Measurements from ENCODE around the gene FAM107B. TPM values are rescaled to one million over a fixed set of nuclear protein-coding genes. Genes with fewer than 3 reads are reported as not detected.

The FAM107B gene
- polyA plus RNA-seq, 1 donor = 105 TPM

- DNase-seq = no peak
Observed at GRCh38 chr10:14581553-14582321, 193.0 kb downstream of the FAM107B start.

GRCh38 chr10:14580671-14581332 lies 193.9 kb downstream of the FAM107B start:
- no peak for DNase-seq

- DNase-seq = no peak
Observed at GRCh38 chr10:14579405-14579804, 195.3 kb downstream of the FAM107B start.

GRCh38 chr10:14578060-14578952 lies 196.4 kb downstream of the FAM107B start:
- no peak for DNase-seq

- no peak for DNase-seq
Observed at GRCh38 chr10:14574885-14575284, 199.8 kb downstream of the FAM107B start.

- DNase-seq = no peak
Observed at GRCh38 chr10:14574291-14574690, 200.4 kb downstream of the FAM107B start.

- no peak for DNase-seq
Observed at GRCh38 chr10:14573666-14574261, 200.9 kb downstream of the FAM107B start.

GRCh38 chr10:14572811-14573210 lies 201.9 kb downstream of the FAM107B start:
- no peak for DNase-seq

- no peak for DNase-seq
Observed at GRCh38 chr10:14571866-14572507, 202.7 kb downstream of the FAM107B start.

- DNase-seq = no peak
Observed at GRCh38 chr10:14570800-14571199, 203.9 kb downstream of the FAM107B start.

GRCh38 chr10:14569274-14570060 lies 205.2 kb downstream of the FAM107B start:
- DNase-seq = no peak

- no peak for DNase-seq
Observed at GRCh38 chr10:14567421-14567820, 207.3 kb downstream of the FAM107B start.

GRCh38 chr10:14566498-14566897 lies 208.2 kb downstream of the FAM107B start:
- no peak for DNase-seq

GRCh38 chr10:14565199-14565598 lies 209.5 kb downstream of the FAM107B start:
- no peak for DNase-seq

- no peak for DNase-seq
Observed at GRCh38 chr10:14564268-14564744, 210.4 kb downstream of the FAM107B start.

GRCh38 chr10:14563359-14563940 lies 211.2 kb downstream of the FAM107B start:
- DNase-seq = no peak

- no peak for DNase-seq
Observed at GRCh38 chr10:14563076-14563336, 211.7 kb downstream of the FAM107B start.

GRCh38 chr10:14562218-14563075 lies 212.2 kb downstream of the FAM107B start:
- DNase-seq = no peak

All from left kidney (tissue), 2 donors.